B cell (primary cell): ENCODE results near the gene MBP. TPM values are rescaled to one million over a fixed set of nuclear protein-coding genes. Genes with fewer than 3 reads are reported as not detected.
A peak's percentile ranks its signal among the peaks of the same experiment; 100 is the strongest.

Source experiments
- ATAC-seq: fragments of 200-7000 bp; cut with Tn5 transposase; one replicate; pipeline ENCODE4 v1.10.0; 2021; ENCODE audit warnings: low read depth, mild to moderate bottlenecking, moderate number of reproducible peaks, moderate library complexity
- CTCF ChIA-PET: fragments of 350-600 bp; sonication (Branson Sonifier 250); formaldehyde crosslinking; loops from one replicate; lab custom pipeline; 2021; ENCODE audit warnings: antibody characterized with exemption, inconsistent platforms; lab: Charles Lee
- POLR2A ChIA-PET: fragments of 350-600 bp; sonication (Branson Sonifier 250); formaldehyde crosslinking; loops from one replicate; lab custom pipeline; 2021; ENCODE audit warnings: antibody characterized with exemption; lab: Charles Lee
- DNase-seq: peaks from one replicate; pipeline ENCODE4 v3.0.0; 2013
- H2AFZ ChIP-seq: 2 replicates; pipeline ENCODE4 v1.6.1; 2012; ENCODE audit warnings: mild to moderate bottlenecking, low read depth, low read length; ENCODE audit not compliant: insufficient read depth, poor library complexity, severe bottlenecking
- H3K27ac ChIP-seq, 2 donors: 1 replicate in 1 of 2; 2 replicates in 1 of 2; pipeline ENCODE4 v1.5.1; 2012 to 2013; ENCODE audit warnings: low read length in 2 of 2, mild to moderate bottlenecking in 2 of 2, moderate library complexity in 1 of 2
- H3K27me3 ChIP-seq, 4 experiments: fragments of 200-600 bp in 1 of 4; sonication (generic) in 1 of 4; replicated peaks in 1 of 4; 1 replicate in 2 of 4; 2 replicates in 2 of 4; pipeline versions ENCODE4 v1.6.1 to v1.7.0; 2013 to 2016; ENCODE audit warnings: low read length in 3 of 4, mild to moderate bottlenecking in 2 of 4, mixed read lengths in 1 of 4, moderate library complexity in 1 of 4; ENCODE audit not compliant: insufficient read depth in 4 of 4, control insufficient read depth in 3 of 4; ENCODE audit errors: control extremely low read depth in 1 of 4
- H3K36me3 ChIP-seq, 2 experiments: replicated peaks in 1 of 2; 1 replicate in 1 of 2; 2 replicates in 1 of 2; pipeline versions ENCODE4 v1.6.1 to v1.7.1; 2013; ENCODE audit warnings: low read length in 1 of 2; ENCODE audit not compliant: insufficient read depth in 2 of 2, control insufficient read depth in 1 of 2; ENCODE audit errors: control extremely low read depth in 1 of 2, extremely low read depth in 1 of 2
- H3K4me1 ChIP-seq, 2 donors: fragments of 200-600 bp in 1 of 2; sonication (generic) in 1 of 2; 1 replicate in 1 of 2; 2 replicates in 1 of 2; pipeline versions ENCODE4 v1.5.1 to v1.6.1; 2013 to 2017; ENCODE audit warnings: low read length in 2 of 2; ENCODE audit not compliant: control insufficient read depth in 2 of 2, insufficient read depth in 2 of 2
- H3K4me2 ChIP-seq: replicated peaks from 2 replicates; pipeline ENCODE3; 2012; ENCODE audit warnings: mild to moderate bottlenecking, low read depth, low read length; ENCODE audit not compliant: poor library complexity, severe bottlenecking
- H3K4me3 ChIP-seq, 5 experiments: fragments of 200-600 bp in 1 of 5; sonication (generic) in 1 of 5; 1 replicate in 3 of 5; 2 replicates in 2 of 5; pipeline versions ENCODE4 v1.5.1 to v1.7.0; 2011 to 2016; ENCODE audit warnings: low read length in 4 of 5, mild to moderate bottlenecking in 4 of 5, low read depth in 2 of 5, control low read depth in 1 of 5, moderate library complexity in 1 of 5; ENCODE audit not compliant: insufficient read depth in 1 of 5; ENCODE audit errors: control extremely low read depth in 1 of 5, extremely low read depth in 1 of 5
- H3K79me2 ChIP-seq: fragments of 200-600 bp; sonication (generic); one replicate; pipeline ENCODE4 v1.6.0; 2016; ENCODE audit warnings: low read length; ENCODE audit not compliant: control insufficient read depth, insufficient read depth
- H3K9ac ChIP-seq: fragments of 200-600 bp; sonication (generic); 2 replicates; pipeline ENCODE4 v1.6.1; 2017; ENCODE audit warnings: mild to moderate bottlenecking, low read length, moderate library complexity
- H3K9me3 ChIP-seq, 3 donors: one replicate each; pipeline versions ENCODE4 v1.6.1 to v1.7.1; 2013; ENCODE audit warnings: low read length in 2 of 3; ENCODE audit not compliant: control insufficient read depth in 2 of 3, insufficient read depth in 1 of 3; ENCODE audit errors: control extremely low read depth in 1 of 3
- H4K20me1 ChIP-seq: 2 replicates; pipeline ENCODE4 v1.6.0; 2012; ENCODE audit warnings: mild to moderate bottlenecking, low read length; ENCODE audit not compliant: insufficient read depth, control insufficient read depth, poor library complexity, severe bottlenecking
- H3K27ac Mint-ChIP-seq: one replicate; pipeline ENCODE4 v1.8.0; 2021; ENCODE audit warnings: mixed read lengths
- H3K27me3 Mint-ChIP-seq: one replicate; pipeline ENCODE4 v1.8.0; 2021; ENCODE audit warnings: mixed read lengths
- H3K4me1 Mint-ChIP-seq: one replicate; pipeline ENCODE4 v1.8.0; 2021; ENCODE audit warnings: mixed read lengths
- H3K4me3 Mint-ChIP-seq: one replicate; pipeline ENCODE4 v1.8.0; 2021; ENCODE audit warnings: mixed read lengths
- H3K9me3 Mint-ChIP-seq: one replicate; pipeline ENCODE4 v1.8.0; 2022; ENCODE audit warnings: mixed read lengths; ENCODE audit not compliant: insufficient read depth
- CTCF ChIP-seq: fragments of 200-600 bp; IDR thresholded peaks from one replicate; pipeline ENCODE4 v1.8.0; 2022; ENCODE audit warnings: antibody characterized with exemption, mild to moderate bottlenecking
- EZH2 ChIP-seq: IDR thresholded peaks from 2 replicates; pipeline ENCODE4 v1.6.1; 2012; ENCODE audit warnings: borderline replicate concordance, low read depth, mild to moderate bottlenecking, moderate library complexity, low read length; ENCODE audit not compliant: insufficient read depth, poor library complexity, severe bottlenecking
- WGBS: methylation state at CpG from one replicate; pipeline ENCODE4 v1.1.5; 2013; ENCODE audit warnings: missing lambda C conversion rate; ENCODE audit not compliant: insufficient coverage; 5-methylcytosine and 5-hydroxymethylcytosine counted together
- intact Hi-C: fragments of 100-400 bp; cut with micrococcal nuclease; formaldehyde crosslinking; loops from one replicate; pipeline ENCODE4 v1.10.0; 2022
- polyA plus RNA-seq: library from polyadenylated mRNA; depleted of rRNA; stranded (reverse); fragments of >200 nt; gene quantifications from 2 replicates; pipeline ENCODE4 v1.2.3, GENCODE V29; 2012
- total RNA-seq, 2 donors: library from RNA; stranded (reverse); fragments of 120-200 nt in 1 of 2; gene quantifications; 1 replicate in 1 of 2; 2 replicates in 1 of 2; pipeline versions ENCODE4 v1.2.3 to v1.2.4, GENCODE V29; 2013 to 2022

MBP gene
- total and polyA plus RNA-seq, 2 donors (not counting 1 experiment from before 2014, with no cell fraction given): 30.1 to 192 TPM

DNA sequence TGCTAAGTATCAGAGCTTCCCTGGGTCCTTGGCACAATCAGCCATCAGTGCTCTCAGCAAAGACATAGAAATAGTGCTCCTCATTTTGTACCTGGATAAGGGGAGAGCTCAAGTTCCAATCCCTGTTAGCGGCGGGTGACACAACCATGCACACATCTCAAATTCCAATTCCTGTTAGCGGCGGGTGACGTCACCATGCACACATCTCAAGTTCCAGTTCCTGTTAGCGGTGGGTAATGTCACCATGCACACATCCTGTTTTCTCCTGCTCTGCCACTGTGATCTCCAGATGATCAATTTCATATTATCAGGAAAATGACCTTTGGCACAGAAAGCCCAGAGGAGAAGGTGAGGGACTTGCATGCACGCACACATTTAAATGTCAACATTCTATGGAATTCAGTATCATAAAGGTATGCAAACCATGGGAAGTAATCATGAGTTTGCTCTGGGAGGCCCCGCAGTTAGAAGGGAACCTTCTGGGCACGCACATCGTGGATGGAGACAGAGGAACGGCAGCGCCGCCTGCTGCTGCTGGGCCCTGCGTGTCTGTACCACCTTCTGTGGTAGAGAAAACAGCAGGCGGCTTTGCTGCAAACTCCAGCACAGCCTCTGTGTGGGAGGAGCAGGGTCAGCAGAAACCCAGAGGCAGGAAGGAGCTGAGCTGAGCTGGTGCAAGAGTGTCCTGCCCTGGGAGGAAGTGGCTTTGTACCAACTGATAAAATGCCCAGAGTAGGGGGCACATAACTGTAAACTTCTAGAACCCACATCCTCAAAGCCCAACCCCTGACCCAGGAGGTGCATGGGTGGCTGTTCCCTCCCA, 77.8 kb downstream of the MBP start:
- H3K4me3 ChIP-seq: peak overlapping the region; percentile 32 to 41 (median 38)
- peak overlapping the region; percentile 57 for H2AFZ ChIP-seq
- POLR2A ChIA-PET: interaction anchor here (0.9 to 5.0 kb wide), 5 partner anchors 8 to 77 kb away, joined by 3 to 58 read pairs (median 5); partner anchors contain the start of gene MBP
- peak overlapping the region; percentile 76 for H3K4me2 ChIP-seq
- ATAC-seq (peak; percentile 69), DNase-seq (peak; percentile 91)
- intact Hi-C loops: loop anchor here (1.0 to 2.0 kb wide), 7 partner anchors 7 to 132 kb away; no protein-coding TSS in a partner anchor
- Mint-ChIP-seq H3K4me3 (peak overlapping the region; percentile 89), H3K27me3 (no peaks in the 10 kb centered on the region), H3K27ac (peak overlapping the region; percentile 96), H3K4me1 (peaks cover 68% of the 10 kb centered on the region), H3K9me3 (peaks cover 3% of the 10 kb centered on the region)
- CTCF ChIA-PET: interaction anchor here (0.6 to 8.1 kb wide), 19 partner anchors 7 to 157 kb away, joined by 3 to 91 read pairs (median 5); partner anchors contain the start of gene MBP
- H3K9ac ChIP-seq: peak overlapping the region; percentile 55
- peak overlapping the region; percentile 92 to 96 for H3K27ac ChIP-seq
- no peaks in the 10 kb centered on the region for H3K27me3 ChIP-seq
- H3K9me3 ChIP-seq: no peaks in the 10 kb centered on the region
- H4K20me1 ChIP-seq: no peaks in the 10 kb centered on the region
- 0% methylated on average over 14 of the region's 15 CpGs for WGBS
- TF ChIP-seq EZH2: no peak
- TF ChIP-seq CTCF: peak; percentile 64
- H3K79me2 ChIP-seq: peaks cover 58% of the 10 kb centered on the region
- H3K36me3 ChIP-seq: peaks cover under 1 to 1% of the 10 kb centered on the region in 2 experiments
- peaks cover 56 to 61% of the 10 kb centered on the region in 2 donors for H3K4me1 ChIP-seq
